GM18502 (cell line): Measurements from ENCODE around the gene TAF6.
"Not testable (repeated sequence)": the region's sequence is repeated elsewhere in the genome, so short reads cannot be mapped to it uniquely, and the experiment has no call there.

Experiments used
- ATAC-seq: cut with Tn5 transposase; IDR thresholded peaks from one replicate; pipeline ENCODE4 v1.9.1; 2021; ENCODE audit warnings: mild to moderate bottlenecking; ENCODE audit not compliant: unreplicated experiment, poor library complexity

TAF6 gene

DNA sequence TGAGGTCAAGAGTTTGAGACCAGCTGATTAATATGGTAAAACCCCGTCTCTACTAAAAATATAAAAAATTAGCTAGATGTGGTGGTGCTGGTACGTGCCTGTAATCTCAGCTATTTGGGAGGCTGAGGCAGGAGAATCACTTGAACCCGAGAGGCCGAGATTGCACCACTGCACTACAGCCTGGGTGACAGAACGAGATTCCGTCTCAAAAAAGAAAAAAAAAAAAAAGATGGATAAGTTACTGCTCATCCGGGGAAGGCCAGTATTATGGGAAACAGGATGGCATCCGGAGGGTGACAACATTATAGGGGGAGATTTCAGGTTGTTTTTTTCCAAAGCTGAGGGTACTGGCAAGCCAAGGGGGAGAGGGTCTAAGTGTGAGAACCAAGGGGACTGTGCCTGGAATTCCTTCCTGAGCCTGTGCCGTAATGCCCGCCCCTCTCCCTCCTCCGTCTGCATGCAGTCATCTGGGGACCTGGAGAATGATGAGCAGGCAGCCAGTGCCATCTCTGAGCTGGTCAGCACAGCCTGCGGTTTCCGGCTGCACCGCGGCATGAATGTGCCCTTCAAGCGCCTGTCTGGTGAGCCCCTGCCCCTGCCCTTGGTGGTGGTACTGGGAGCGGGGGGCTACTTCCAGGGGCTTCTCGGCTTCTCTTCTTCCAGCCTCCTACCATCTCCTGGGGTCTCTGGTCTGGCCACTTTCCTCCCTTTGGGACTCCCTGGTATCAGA lies 33.9 kb upstream of the TAF6 start:
- ATAC-seq, result no peak

DNA sequence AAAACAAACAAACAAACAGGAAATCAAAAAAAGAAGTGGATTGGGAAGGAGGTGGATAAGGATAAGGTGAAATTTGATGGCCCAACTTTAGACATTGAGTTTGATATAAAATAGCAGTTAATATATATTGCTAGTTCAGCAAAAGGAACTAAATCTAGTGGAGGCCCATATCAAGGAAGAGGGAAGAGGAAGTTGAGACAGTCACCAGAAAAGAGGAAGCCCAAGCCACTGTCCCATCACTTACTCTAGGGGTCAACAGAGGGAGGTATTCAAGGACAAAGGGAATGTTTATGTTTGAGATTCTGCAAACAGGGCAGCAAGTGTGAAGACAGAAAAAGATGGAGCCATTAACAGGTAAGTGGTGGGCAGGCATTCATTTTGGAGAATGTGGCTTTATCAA lies 33.2 kb upstream of the TAF6 start:
- ATAC-seq, result no peak

GRCh38 chr7:100148559-100149328 lies 29.6 kb upstream of the TAF6 start, which contains the start of gene LAMTOR4:
Gene LAMTOR4 (plus strand): TSS chr7:100148918. CDS start chr7:100148973, 55 bp downstream.
- peak; percentile 94 for ATAC-seq

DNA sequence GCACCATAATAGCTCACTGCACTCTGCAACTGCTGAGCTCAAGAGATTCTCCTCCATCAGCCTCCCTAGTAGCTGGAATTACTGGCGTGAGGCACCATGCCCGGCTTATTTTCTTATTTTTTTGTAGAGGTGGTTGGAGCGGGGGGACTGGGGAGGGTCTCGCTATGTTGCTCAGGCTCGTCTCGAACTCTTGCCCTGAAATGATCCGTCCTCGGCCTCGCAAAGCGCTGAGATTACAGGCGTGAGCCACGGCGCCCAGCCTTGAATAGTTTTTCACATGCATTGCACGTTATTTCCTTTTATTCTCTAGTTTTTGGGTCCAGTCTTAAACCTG lies 29.0 kb upstream of the TAF6 start:
- no peak for ATAC-seq

DNA sequence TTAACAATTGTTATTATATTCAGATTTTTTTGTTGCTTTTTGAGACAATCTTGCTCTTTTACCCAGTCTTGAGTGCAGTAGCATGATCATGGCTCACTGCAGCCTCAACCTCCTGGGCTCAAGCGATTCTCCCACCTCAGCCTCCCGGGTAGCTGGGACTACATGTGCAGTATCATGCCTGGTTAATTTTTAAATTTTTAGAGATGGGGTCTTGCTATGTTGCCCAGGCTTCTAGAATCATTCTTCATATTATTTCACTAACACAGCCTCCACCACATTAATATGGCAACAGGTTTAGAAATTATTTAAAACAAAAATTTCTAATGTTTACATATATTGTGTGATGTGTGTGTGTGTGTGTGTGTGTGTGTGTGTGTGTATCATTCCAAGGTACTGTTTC lies 28.1 kb upstream of the TAF6 start:
- no peak for ATAC-seq

GRCh38 chr7:100146350-100146749 lies 27.2 kb upstream of the TAF6 start:
- ATAC-seq, result not testable (repeated sequence)

GRCh38 chr7:100142461-100142860 lies 23.3 kb upstream of the TAF6 start:
- ATAC-seq, result no peak

DNA sequence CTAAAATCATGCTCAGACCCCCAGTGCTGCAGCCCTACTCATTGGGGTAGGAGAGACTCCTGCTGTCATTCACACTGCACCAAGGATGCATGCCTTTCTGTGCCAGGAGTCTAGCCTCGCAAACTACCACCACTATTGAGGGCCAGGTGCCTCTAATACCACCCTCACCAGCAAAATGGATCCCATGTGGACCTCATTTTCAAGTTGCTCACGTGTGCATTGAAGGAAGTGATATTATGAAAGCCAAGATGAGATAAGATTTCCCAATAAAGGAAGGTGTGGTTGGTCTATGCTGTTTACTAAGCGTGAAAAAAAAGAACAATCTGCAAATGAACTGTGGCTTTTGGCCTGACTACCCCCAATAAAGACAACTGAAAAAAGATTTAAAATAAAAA lies 22.4 kb upstream of the TAF6 start:
- no peak for ATAC-seq

- no peak for ATAC-seq
These were observed 18.9 kb upstream of the TAF6 start for GRCh38 chr7:100137851-100138760.

DNA sequence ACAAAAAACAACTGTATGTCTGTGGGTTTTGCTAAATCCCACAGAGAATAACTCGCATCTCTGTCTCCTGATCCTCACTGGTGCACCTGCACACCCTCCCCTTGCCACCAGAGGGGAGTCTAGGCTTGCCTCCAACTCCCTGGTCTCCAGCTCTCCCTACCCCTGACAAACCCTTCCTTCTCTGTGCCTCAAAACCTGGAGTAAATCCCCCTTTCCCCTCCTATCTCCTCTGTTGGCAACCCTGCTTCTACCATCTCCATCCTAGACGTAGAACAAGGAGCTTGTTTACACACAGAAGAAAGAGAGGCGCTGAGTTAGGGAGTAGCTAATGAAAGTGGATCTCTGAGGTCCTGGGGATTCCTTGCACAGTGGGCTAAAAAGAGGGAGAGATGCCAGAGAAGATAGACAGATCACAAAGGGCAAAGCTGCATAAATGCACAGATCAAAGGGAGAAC lies 13.6 kb upstream of the TAF6 start:
- peak; percentile 61 for ATAC-seq

DNA sequence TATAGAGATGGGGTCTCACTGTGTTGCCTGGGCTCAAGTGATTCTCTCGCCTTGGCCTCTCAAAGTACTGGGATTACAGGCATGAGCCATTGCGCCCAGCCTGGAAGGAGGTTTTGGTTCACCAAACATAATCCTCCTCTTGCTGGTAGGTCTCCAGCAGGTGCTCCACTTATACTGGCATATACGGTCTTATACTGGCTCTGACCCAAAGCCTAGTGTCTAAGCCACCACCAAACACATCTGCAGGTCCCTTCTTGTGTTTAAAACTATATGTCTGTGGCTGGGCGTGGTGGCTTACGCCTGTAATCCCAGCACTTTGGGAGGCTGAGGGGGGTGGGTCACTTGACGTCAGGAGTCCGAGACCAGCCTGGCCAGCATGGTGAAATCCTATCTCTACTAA lies 13.0 kb upstream of the TAF6 start:
- ATAC-seq, result no peak

GRCh38 chr7:100130608-100131453 lies 11.7 kb upstream of the TAF6 start:
- ATAC-seq, result no peak

DNA sequence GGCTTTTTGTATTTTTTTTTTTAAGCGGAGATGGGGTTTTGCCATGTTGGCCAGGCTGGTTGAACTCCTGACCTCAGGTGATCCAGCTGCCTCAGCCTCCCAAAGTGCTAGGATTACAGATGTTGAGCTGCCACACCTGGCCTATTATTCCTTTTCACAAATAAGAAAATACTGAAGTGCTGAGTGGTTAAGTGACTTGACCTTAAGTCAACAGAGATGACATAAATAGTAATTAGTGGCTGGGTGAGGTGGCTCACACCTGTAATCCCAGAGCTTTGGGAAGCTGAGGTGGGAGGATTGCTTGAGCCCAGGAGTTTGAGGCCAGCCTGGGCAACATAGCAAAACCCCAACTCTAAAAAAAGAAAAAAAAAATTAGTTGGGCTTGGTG lies 11.1 kb upstream of the TAF6 start:
- ATAC-seq, result not testable (repeated sequence)

DNA sequence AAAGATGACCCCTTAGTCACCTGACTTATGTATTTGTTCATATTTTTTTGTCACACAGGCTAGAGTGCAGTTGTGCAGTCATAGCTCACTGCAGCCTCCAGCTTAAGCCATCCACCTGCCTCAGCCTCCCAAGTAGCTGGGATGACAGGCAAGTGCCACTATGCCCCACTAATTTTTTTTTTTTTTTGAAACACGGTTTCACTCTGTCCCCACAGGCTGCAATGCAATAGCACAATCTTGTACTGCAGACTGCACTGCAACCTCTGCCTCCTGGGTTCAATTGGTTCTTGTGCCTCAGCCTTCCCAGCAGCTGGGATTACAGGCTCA lies 9.4 kb upstream of the TAF6 start:
- ATAC-seq, result no peak

GRCh38 chr7:100127866-100128636 lies 8.9 kb upstream of the TAF6 start:
- peak; percentile 8 for ATAC-seq

DNA sequence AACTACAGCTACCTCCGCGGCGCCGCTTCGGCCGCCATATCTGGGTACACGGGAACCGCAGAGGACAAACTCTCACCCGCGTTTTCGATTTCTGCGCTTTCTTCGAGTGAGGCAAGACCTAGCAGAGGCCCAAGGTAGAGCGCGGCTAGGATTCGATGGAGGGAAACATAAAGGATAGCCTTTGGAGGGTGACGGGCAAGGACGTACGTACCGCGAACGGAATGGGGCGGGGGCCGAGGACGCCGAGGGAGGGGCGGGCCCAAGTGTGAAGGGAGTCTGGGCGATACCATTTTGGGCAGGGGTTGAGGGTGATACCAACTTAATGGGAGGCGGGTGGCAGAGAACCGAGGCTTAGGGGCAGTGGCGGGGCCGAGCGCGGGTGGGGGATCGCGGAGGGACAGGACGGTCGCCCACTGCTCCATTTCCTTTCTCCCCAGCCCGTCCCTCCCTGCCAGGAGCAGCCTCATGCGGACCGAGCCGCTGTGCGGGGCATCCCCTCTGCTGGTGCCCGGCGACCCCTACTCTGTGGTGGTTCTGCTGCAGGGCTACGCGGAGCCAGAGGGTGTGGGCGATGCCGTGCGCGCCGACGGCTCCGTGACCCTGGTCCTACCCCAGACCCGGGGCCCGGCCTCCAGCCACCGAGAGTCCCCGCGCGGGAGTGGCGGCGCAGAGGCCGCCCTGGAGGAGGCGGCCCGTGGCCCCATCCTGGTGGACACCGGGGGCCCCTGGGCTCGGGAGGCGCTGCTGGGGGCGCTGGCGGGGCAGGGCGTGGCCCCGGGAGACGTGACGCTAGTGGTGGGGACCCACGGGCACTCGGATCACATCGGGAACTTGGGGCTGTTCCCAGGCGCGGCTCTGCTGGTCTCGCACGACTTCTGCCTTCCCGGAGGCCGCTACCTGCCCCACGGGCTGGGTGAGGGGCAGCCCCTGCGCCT lies 8.0 kb upstream of the TAF6 start, which contains the start of gene MBLAC1:
MBLAC1 (plus strand) TSS at position 37 of the 935 bp plus-strand sequence; CDS start at position 466, 429 bp downstream.
- ATAC-seq, result peak; percentile 68

DNA sequence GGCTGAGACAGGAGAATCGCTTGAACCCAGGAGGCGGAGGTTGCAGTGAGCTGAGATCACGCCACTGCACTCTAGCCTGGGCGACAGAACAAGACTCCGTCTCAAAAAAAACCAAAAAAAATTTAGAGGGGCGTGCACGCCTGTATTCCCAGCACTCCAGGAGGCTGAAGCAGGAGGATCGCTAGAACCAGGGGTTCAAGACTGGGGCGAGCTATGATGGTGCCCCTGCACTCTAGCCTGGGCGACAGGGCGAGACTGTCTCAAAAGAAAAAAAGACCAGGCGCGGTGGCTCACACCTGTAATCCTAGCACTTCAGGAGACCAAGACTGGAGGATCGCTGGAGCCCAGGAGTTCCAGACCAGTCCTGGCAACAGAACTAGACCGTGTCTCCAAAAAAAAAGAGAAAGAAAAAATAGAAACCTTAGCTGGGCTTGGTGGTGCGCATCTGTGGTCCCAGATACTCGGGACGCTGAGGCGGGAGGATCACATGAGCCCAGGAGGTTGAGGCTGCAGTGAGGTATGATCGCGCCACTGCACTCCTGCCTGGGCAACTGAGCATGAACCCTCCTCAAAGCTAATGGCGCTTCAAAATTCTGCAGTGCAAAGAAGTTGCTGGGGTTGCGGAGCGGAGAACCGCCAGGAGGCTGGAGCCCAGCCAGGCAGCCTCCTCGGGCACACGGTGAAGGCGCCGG lies 7.2 kb upstream of the TAF6 start:
- peak; percentile 2 for ATAC-seq
